ENCODE measurements around the gene NXPH1. TPM values are rescaled to one million over a fixed set of nuclear protein-coding genes. Genes with fewer than 3 reads are reported as not detected.
A peak's percentile ranks its signal among the peaks of the same experiment; 100 is the strongest.

NXPH1 gene
- total and polyA plus RNA-seq, 9 of the 15 experiments (the other 6 are each of a cell fraction or from before 2014, with no cell fraction given) = 0.16 TPM; not detected in 8

- TF ChIP-seq ATF7 (IDR thresholded peaks at IDR 0.05) (peak; percentile 82), ESRRB (CRISPR knock-in tag; IDR thresholded peaks at IDR 0.05; ENCODE audit: borderline replicate concordance) (no peak), HCFC1 (IDR thresholded peaks at IDR 0.05; ENCODE audit: low read depth, low read length) (no peak), ZNF518B (CRISPR knock-in tag; IDR thresholded peaks at IDR 0.05) (no peak), DDX20 (tag; IDR thresholded peaks at IDR 0.05; ENCODE audit: low read depth) (no peak), ZNF778 (CRISPR knock-in tag; IDR thresholded peaks at IDR 0.05) (no peak), HDAC1 (IDR thresholded peaks at IDR 0.05) (peak in 1 of 2 experiments; percentile 80; a peak in 2 of 4 replicates), MECOM (CRISPR knock-in tag; IDR thresholded peaks at IDR 0.05) (0 out of 2 replicates have a peak, but pooled peaks have one; percentile 27), XRCC5 (IDR thresholded peaks at IDR 0.05; ENCODE audit: low read depth, low read length) (no peak), ZNF57 (CRISPR knock-in tag; IDR thresholded peaks at IDR 0.05) (no peak), CREB5 (CRISPR knock-in tag; IDR thresholded peaks at IDR 0.05) (no peak), USF2 (CRISPR knock-in tag; IDR thresholded peaks at IDR 0.05) (no peak), HEY1 (CRISPR knock-in tag; IDR thresholded peaks at IDR 0.05; ENCODE audit: borderline replicate concordance) (no peak), L3MBTL2 (IDR thresholded peaks at IDR 0.05) (peak; percentile 52; the same call in 1 of the 2 replicates), ZNF3 (CRISPR knock-in tag; IDR thresholded peaks at IDR 0.05) (no peak), ZNF140 (CRISPR knock-in tag; IDR thresholded peaks at IDR 0.05) (no peak)
Measured at GRCh38 chr7:8762803-8763202, 329.4 kb downstream of the NXPH1 start (continued).
